HG03097 (cell line): ENCODE results near the gene PPL.

Source experiments
- ATAC-seq: cut with Tn5 transposase; IDR thresholded peaks from one replicate; pipeline ENCODE4 v1.9.1; 2021; ENCODE audit not compliant: unreplicated experiment, low FRiP score

The PPL gene

DNA sequence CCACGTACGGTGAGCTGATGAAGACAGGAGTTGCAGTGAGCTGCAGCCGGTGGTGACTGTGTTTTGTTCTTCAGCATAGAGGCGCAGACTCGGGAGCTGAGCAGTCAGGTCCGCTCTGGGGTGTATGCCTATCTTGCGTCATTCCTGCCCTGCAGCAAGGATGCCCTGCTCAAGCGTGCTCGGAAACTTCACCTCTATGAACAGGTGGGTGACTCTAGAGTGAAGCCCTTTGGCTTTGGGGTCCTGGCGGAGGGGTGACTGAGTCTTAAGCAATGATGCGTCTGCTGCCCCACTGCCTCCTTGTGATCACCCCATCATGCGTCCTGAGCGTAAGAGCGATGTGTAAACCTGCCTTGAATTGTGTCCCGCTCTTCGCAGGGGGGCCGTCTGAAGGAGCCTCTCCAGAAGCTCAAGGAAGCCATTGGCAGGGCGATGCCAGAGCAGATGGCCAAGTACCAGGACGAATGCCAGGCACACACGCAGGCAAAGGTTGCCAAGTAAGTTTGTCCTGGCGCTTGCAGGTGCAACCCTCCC is 66.7 kb downstream of the PPL start:
- ATAC-seq = no peak

DNA sequence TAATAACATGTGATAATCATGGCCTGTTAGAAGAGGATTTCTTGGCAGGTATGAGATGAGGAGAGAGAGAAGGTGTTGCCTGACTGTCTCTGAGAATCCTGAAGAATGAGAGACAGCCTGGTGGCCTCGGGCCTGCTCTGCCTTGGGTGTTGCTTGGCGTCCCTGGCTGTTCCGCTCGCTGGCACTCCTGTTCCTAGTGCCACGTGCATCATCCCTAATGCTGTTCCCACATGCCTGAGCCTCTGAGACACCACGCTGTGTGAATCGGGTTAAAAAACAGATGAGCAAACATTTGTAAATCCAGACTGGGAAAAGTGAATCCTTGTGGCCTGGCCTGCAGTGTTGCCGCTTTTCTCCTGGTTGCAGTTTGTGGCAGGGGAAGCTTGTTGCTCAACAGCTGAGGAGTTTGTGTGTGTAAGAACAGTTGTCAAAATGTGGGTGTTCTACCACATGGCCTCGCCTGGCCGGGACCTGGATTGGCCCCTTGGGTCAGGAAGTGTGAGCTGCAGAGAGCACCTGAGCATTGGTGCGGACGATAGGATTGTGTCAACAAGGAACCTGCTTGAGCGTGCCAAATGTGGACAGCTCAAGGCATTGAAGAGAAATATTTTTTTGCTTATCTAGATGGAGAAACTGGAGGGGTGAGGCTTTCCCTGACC is 67.7 kb downstream of the PPL start:
- ATAC-seq = no peak

DNA sequence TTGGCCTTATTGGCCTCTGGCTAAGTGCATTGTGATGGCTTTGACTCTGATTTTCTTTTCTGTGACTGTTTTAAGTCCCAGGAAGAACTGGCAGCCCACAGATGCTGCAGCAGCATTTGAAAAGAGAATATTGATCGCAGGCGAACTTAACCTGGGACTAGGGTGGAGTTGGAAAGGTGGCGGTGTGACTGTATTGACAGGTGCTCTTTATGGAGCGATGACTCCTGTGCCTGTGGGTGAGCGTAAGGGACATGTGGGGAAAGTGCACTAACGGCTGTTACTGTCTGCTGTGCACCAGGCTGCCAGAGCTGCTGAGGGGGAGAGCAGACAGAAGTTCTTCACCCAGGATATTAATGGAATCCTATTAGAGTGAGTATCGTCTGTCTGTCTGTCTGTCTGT is 68.4 kb downstream of the PPL start:
- ATAC-seq = no peak

DNA sequence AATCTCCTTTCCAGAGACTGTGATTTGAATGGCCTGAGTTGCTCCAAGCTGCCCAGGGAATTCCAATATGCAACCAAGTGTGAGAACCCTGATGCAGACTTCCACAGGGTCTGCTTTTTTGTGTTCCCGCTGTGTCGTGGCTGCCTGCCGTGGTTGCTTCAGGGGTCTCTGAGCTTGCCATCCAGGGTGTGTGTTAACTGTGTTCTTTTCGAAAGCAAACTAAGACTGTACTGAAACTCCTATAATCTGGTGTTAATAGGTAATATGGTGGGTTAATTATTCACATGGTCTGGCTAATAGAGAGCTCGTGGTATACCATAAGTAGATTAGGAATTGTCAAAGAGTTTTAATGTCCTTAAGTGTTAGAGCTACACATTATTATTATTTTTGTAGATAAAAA is 68.9 kb downstream of the PPL start:
- no peak for ATAC-seq

DNA sequence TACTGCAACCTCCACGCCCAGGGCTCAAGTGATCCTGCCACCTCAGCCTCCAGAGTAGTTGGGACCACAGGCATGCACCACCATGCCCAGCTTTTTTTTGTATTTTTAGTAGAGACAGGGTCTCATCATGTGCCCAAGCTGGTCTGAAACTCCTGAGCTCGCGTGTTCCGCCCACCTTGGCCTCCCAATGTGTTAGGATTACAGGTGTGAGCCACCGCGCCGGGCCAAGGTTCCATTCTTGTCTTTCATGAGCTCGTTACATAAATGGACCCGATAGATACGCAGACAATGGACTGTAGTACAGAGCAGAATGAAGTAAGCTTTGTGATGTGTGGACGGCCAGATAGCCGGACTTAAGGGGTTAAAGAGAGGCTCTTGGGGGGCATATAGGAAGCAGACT is 70.4 kb downstream of the PPL start:
- no peak for ATAC-seq

- no peak for ATAC-seq
Measured at GRCh38 chr16:4865231-4865860, 71.6 kb downstream of the PPL start.

DNA sequence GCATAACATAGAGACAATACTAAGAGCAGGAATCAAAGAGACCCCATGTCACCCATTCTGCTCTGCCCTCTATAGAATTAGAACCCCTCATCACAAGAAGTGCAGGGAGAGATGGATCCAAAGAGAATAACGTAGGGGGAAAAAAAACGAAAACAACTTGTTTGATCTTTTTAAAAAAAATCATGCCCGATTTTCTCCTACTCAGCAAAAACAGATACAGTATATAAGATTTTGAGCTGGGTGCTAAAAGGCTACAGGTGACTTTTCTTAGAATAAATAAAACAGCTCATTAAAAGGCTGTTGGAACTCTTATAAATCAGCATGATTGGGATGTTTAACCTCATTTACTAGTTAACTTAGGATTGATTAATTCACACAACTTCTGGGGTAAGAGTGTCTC is 72.2 kb downstream of the PPL start:
- ATAC-seq = no peak

DNA sequence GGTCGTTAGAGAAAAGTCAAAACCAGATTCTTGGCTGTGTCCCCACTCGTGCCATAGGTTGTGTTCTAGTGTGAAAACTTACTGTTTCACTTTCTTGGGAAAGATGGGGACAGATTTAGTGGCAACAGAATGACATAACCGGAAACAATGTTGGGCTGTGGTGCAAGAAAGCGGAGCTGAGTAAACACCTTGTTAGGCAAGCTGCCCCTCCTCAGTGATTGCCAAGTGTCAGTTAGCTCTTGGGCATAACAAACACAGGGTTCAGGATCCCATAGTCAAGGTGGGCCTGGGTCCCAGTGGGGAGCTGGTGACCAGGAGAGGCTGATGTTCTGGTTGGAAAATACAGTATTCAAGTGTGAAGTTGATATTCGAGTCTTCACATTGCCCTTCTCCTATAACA is 74.3 kb downstream of the PPL start:
- ATAC-seq = no peak

DNA sequence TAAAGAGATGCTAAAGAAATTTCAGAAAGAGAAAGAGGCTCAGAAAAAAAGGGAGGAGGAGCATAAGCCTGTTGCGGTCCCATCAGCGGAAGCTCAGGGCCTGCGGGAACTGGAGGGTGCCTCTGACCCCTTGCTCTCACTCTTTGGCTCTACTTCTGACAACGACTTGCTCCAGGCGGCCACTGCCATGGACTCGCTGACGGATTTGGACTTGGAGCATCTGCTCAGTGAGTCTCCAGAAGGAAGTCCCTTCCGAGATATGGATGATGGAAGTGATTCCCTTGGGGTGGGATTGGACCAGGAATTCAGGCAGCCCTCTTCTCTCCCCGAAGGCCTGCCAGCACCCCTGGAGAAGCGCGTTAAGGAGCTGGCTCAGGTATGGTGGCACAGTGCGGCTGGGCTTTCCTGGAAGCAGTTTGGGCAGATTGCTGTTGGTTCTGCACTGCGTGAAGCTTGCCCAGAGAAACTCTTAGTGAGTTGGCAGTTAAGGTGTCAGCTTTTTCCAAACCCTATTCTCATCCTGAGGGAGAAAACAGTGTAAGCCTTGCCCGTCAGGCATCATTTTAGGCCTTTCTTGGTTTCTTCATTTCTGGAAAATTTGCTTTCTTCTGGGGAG is 76.1 kb downstream of the PPL start:
- ATAC-seq = no peak

- no peak for ATAC-seq
Measured at GRCh38 chr16:4859900-4860255, 77.1 kb downstream of the PPL start.

DNA sequence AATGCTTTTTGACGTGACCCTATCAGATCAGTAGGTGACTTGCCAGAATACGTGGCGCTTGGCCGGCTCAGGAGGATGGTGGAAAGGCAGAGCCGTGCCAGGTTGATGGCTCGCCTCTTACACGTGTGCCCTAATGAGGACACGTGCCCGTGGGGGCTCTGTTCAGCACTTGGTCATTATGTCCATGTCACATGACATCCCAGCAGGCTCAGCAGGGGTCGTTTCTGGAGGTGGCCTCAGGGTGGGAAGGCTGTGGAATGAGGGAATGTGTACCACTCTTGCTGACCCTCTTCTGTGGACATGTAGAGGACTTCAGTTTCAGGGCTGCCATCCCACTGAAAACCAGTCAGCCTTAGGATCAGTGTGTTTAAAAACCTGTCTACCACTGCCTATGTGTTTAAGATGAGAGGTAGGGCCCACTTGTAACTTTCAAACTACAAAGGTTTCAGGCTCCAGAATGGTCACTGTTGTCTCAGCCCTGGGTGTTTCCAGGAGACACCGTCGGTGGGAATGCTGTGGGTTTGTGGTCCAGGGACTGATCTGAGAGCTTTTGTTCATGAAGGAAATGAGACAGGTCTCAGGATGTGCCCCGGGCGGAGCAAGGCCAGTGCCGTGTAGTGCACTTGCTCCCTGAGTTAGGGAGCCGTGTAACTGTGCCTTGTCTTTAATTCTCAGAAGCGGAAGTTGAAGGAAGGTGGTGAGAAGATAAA is 77.6 kb downstream of the PPL start:
- no peak for ATAC-seq

- ATAC-seq = no peak
Measured at GRCh38 chr16:4855804-4856203, 81.1 kb downstream of the PPL start.

DNA sequence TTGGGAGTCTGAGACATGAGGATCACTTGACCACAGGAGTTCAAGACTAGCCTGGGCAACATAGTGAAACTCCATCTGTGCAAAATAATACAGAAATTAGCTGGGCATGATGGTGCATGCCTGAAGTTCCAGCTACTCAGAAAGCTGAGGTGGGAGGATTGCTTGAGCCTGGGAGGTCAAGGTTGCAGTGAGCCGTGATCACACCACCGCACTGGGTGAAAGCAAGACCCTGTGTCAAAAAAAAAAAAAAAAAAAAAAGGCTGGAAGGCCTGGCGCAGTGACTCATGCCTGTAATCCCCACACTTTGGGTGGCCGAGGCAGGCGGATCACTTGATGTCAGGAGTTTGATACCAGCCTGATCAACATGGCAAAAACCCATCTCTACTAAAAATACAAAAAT is 81.6 kb downstream of the PPL start:
- no peak for ATAC-seq

GRCh38 chr16:4852221-4852872 is 84.6 kb downstream of the PPL start:
- no peak for ATAC-seq

- ATAC-seq = no peak
Measured at GRCh38 chr16:4850211-4850610, 86.7 kb downstream of the PPL start.

DNA sequence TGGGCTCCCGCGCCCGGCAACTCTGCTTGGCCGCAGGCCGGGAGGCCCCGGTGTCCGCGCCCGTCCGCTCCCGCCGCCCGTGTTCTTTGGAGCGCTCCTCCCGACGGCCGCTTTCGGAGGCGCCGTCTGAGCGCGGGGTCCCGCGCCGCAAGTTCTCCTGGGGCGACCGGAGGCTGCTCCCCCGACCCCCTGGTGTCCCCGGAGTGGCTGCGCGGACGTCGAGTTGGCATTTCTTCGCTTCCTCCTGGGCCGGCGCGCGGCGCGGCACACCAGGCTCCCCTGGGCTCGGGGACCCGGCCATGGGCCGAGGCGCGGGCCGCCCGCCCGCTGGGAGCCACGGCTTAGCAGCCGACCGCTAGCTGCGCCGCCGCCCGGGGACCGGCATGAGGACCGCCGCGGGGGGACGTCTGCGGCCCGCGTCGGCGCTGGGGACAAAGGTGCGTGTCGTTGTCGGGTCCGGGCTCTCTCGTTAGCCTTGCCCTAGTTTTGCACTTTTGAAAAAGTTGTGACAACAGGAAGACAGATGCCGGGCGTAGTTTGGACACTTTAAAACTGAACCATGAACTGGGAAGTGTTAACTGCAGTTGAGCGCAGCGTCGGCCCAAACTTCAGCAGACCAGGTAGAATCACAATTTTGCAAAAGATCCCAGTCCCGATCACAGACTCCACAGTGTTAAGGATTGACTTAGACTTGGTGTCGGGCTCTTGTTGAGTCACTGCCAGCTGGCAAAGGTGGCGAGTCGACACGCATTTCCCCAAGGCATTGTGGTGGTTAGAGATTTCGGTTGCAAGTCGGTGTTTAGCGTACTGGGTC is 89.0 kb downstream of the PPL start:
- peak; percentile 20 for ATAC-seq

DNA sequence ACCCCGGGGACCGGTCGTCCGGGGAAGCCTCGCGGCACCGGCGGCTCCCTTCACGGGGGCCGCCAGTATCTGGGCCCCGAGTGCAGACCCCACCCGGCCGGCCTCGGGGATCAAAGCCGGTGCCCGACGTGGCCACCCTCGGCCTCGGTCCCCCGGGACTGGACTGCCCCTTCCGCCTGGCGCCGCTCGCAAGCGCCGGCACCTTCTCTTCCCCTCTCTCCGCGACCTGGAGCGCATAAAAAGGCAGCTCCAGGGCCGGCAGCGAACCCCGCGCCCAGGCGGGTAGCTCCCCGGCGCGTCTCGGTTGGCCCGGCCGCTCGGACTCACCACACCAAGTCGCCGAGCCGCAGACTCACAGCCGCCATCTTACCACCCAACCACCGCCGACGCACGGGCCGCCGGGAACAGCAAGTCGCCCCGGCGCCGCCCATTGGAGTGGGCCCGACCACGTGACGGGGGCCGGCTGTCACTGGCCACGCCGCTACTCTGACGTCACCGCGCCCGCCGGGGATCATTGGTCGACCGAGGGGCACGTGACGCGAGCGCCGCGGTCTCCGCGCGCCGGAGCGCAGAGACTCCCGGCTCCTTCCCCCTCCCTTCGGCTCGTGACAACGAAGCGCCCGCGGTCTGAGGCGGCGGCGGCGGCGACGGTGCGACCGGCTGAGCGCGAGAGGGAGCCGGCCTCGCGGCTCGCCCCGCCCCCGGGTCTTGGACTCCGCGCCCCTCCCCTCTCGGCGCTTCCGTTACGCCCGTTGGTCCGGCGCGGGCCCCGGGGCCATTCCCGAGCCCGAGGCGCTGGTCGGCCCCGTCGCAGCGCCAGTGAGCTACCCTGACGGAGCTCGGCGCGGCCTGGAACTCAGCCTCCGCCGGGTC is 89.8 kb downstream of the PPL start, which contains the start of the genes GLYR1 and UBN1:
Gene GLYR1 (minus strand): TSS at position 388 of the 873 bp plus-strand sequence. CDS start 23 bp downstream, at position 365.
Gene UBN1 (plus strand): TSS at position 581 of the 873 bp plus-strand sequence. CDS start 5,437 bp downstream, outside the sequence.
- ATAC-seq = peak; percentile 80

GRCh38 chr16:4846503-4846900 is 90.4 kb downstream of the PPL start:
- peak; percentile 12 for ATAC-seq

GRCh38 chr16:4840984-4841383 is 96.0 kb downstream of the PPL start:
- ATAC-seq = no peak
